Jurkat, Clone E6-1 (cell line): ENCODE data around the gene CIP2A.

Experiments
- DNase-seq: peaks from one replicate; pipeline ENCODE4 v3.0.0-alpha.2; 2011; ENCODE audit warnings: low read depth, low spot score
- H3K4me3 ChIP-seq: 2 replicates; pipeline ENCODE4 v1.5.1; 2011; ENCODE audit warnings: mild to moderate bottlenecking, low read length, control low read depth, moderate library complexity

Gene CIP2A

GRCh38 chr3:108516881-108517280 is 72.4 kb downstream of the CIP2A start:
- H3K4me3 ChIP-seq = no peak overlapping the region
- DNase-seq = no peak

- DNase-seq = no peak
- H3K4me3 ChIP-seq = no peak overlapping the region
These were observed 75.3 kb downstream of the CIP2A start for GRCh38 chr3:108513961-108514360.

GRCh38 chr3:108512671-108513070 is 76.6 kb downstream of the CIP2A start:
- no peak for DNase-seq
- no peak overlapping the region for H3K4me3 ChIP-seq

- no peak overlapping the region for H3K4me3 ChIP-seq
These were observed 77.7 kb downstream of the CIP2A start for GRCh38 chr3:108511490-108511889.

GRCh38 chr3:108511055-108511454 is 78.2 kb downstream of the CIP2A start:
- no peak overlapping the region for H3K4me3 ChIP-seq
- DNase-seq = no peak

More at GRCh38 chr3:108511490-108511889, 77.7 kb downstream of the CIP2A start:
- DNase-seq = no peak

- H3K4me3 ChIP-seq = no peak within 1 kb of the TSS
- DNase-seq = no peak
These were observed 78.7 kb downstream of the CIP2A start, which contains the start of gene MYH15 for GRCh38 chr3:108510496-108510895. Gene MYH15, minus strand, starts transcription at chr3:108510596. Its CDS starts 66 bp downstream, at chr3:108510530.

GRCh38 chr3:108509871-108510270 is 79.4 kb downstream of the CIP2A start:
- no peak overlapping the region for H3K4me3 ChIP-seq

GRCh38 chr3:108509263-108509662 is 80.0 kb downstream of the CIP2A start:
- no peak for DNase-seq
- no peak overlapping the region for H3K4me3 ChIP-seq

More at GRCh38 chr3:108509871-108510270, 79.4 kb downstream of the CIP2A start:
- no peak for DNase-seq

GRCh38 chr3:108507902-108508301 is 81.3 kb downstream of the CIP2A start:
- no peak overlapping the region for H3K4me3 ChIP-seq
- no peak for DNase-seq

GRCh38 chr3:108505811-108506210 is 83.4 kb downstream of the CIP2A start:
- H3K4me3 ChIP-seq = no peak overlapping the region
- DNase-seq = peak; percentile 9

- H3K4me3 ChIP-seq = no peak overlapping the region
- no peak for DNase-seq
These were observed 85.5 kb downstream of the CIP2A start for GRCh38 chr3:108503722-108504121.

- DNase-seq = no peak
- no peak overlapping the region for H3K4me3 ChIP-seq
These were observed 87.7 kb downstream of the CIP2A start for GRCh38 chr3:108501535-108501934.

GRCh38 chr3:108500728-108501127 is 88.5 kb downstream of the CIP2A start:
- no peak for DNase-seq

More at GRCh38 chr3:108500728-108501127, 88.5 kb downstream of the CIP2A start:
- H3K4me3 ChIP-seq = no peak overlapping the region
